ENCODE results near the gene TMCO4.

TMCO4 gene

GRCh38 chr1:19680644-19681043 is 119.1 kb downstream of the TMCO4 start:
- no peak for DNase-seq

DNA sequence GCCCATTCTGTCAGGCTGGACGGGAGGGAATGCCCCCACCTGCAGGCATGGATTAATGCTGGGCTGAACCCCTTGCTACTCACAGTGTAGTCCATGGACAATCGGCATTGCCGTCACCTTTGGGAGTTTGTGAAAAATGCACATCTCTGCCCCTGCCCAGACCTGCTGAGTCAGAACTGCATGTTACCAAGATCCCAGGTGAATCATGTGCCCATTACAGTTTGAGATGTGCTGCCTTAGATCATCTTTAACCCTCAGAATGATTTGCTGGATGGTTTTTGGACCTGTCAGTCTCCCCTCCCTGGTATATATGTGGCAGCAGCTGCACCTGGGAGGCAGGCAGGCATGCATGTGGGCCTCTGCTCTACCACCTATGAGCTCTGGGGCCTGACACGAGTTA is 120.0 kb downstream of the TMCO4 start:
- no peak for DNase-seq

GRCh38 chr1:19678931-19679453 is 120.7 kb downstream of the TMCO4 start:
- DNase-seq = no peak

DNA sequence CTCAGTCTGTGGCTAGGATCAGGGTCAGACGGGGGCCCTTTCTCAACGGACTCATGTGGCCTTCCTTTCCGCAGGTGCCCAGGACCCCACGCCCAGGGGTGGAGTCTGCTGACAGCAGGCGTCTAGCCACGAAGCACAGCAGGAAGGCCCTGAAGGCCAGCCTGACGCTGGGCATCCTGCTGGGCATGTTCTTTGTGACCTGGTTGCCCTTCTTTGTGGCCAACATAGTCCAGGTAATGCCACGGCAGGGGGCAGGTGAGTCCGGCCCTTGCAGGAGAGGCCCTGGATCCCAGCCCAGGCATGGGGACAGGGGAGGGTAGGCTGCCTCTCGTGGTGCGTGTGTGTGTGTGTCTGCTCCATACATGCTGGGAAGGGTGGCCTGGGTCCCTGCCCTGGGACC is 121.2 kb downstream of the TMCO4 start:
- no peak for DNase-seq

DNA sequence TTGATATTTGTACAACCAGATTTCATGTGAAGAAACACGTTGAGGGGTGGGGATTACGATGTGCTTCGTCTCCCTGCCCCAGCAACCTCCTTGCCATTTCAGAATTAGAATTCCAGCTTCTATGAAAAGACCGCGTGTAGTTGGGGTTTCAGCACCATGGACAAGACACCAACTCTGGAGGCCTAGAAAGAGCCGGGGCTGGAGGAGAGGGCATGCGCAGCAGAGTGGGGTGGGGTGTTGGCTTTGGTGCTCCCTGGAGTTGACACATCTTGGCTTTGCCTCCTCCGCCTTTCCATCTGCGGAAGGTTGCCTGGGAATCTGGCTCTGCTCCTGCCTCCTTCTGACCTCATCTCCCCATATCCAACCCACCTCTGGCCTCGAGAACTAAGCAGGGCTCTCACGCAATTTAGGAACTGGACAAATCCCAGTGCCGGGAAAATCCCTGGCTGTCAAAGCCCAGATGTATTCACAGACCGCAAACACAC is 123.2 kb downstream of the TMCO4 start:
- DNase-seq = peak in 1 of 2 donors; percentile 22

- DNase-seq = no peak
Observed at GRCh38 chr1:19675797-19676196, 123.9 kb downstream of the TMCO4 start.

DNA sequence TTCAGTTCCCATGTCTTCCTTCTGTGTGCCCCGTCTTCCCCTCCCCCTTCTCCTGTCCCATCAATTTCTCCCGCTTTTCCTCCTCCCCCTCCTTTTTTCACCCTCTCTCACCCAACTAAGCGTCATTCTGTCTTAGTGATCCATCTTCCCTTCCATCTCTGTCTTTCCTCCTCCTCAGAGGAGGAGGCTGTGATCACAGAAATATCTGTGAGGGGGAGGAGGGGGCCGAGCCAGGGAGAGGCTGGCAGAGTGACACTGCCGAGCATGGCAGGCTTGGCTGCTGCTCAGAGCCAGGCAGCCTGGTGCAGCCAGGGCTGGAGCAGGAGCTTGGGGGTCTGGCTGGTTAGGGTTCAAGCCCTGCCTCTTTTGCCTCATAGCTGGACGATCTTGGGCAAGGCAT is 127.5 kb downstream of the TMCO4 start:
- no peak for DNase-seq

DNA sequence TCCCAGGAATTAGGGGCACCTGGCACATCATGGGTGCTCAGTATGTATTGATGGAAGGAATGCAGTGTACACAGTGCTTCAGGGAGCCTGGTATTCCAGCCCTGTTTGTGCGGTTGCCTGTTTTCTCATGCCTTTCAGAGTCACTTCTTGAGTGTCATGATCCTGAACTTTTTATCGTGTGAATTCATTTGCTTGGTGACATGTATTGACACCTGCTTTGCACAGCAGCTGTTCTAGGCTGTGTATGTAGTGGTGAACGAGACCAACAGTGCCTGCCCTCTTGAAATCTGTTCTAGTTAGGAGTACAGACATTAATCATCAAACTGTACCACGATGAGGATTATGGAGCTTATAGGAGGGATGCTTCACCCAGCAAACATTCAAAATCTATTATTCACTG is 128.9 kb downstream of the TMCO4 start:
- DNase-seq = no peak

GRCh38 chr1:19668888-19669287 is 130.8 kb downstream of the TMCO4 start:
- no peak for DNase-seq

GRCh38 chr1:19665496-19666465 is 133.9 kb downstream of the TMCO4 start:
- no peak for DNase-seq

GRCh38 chr1:19665186-19665495 is 134.6 kb downstream of the TMCO4 start:
- DNase-seq = no peak

DNA sequence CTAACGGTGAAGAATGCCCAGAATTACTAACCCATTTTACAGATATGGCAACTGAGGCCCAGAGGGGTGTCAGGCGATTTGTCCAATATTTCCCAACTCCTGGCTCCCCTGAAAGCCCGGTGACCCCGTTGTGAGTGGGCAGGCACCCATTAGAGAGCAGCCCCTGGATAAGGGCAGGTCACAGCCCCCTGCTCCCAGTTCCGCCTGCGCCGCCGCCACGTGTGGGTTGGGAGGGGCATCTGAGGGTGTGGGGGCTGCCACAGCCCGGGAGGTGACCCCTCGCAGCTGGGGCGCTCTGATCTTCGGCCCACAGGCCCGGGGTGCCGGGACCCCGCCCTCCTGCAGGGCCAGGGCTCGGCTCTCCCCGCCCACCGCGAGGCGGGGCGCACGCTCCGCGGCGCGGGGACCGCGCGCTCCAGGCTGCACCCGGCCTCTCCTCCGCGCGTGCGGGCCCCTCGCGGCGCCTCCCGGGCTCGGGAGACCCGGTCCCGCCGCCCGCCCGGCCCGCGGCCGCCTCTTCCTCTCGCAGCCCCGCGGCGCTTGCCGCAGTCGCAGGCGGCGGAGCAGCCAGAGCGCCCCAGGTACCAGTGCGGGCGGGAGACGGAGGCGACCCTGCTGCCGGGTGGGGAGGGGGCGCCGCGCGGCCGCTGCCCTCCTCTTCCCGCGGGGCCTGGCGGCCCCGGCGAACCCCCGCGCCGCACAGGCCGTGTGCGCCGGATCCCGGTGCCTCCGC is 135.1 kb downstream of the TMCO4 start, which contains the start of gene HTR6:
HTR6 (plus strand) TSS at position 423 of the 733 bp plus-strand sequence. CDS start 879 bp downstream, outside the sequence.
- no peak for DNase-seq

DNA sequence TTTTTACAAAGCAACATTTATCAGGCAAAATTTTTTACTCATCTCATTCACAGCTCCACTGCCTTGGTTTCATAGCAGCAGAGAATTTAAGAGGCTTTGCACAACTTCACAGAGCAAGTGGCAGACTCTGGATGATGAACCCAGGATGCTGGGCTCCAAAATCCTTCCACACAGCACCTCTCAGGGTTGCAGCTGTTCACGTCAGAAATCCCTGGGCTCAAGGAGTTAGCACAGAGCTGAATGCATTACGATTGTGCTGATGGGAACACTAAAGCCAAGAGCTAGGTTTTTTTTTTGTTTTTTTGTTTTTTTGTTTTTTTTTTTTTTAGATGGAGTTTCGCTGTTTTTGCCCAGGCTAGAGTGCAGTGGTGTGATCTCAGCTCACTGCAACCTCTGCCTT is 137.4 kb downstream of the TMCO4 start:
- DNase-seq = no peak

DNA sequence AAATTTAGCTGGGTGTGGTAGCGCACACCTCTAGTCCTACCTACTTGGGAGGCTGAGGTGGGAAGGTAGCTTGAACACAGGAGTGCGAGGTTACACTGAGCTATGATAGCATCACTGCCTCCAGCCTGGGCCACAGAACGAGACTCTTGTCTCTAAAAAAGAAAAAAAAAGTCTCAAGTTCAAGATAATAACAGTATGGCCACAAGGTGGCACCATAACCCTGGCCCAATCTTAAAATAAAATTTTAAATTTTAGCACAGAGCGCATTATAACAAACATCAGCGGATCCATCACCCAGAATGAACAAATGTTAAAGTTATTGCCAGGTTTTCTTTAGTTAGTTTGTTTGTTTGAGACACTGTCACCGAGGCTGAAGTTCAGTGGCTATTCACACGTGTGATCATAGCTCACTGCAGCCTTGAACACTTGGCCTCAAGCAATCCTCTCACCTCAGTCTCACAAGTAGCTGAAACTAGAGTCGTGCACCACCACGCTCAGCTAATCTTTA is 137.9 kb downstream of the TMCO4 start:
- peak; percentile 24 to 68 for DNase-seq

DNA sequence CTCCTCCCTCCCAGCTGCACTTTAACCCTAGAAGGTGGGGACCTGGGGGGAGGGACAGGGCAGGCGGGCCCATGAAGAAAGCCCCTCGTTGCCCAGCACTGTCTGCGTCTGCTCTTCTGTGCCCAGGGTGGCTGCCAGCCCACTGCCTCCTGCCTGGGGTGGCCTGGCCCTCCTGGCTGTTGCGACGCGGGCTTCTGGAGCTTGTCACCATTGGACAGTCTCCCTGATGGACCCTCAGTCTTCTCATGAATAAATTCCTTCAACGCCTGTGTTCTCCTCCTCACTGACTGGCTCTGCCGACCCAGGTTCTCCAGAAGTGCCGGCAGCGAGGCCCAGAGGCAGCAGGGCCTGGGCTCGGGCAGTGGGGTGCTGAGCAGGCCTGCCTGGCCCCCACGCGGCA is 141.5 kb downstream of the TMCO4 start:
- DNase-seq = no peak

GRCh38 chr1:19657511-19657910 is 142.2 kb downstream of the TMCO4 start:
- no peak for DNase-seq

DNA sequence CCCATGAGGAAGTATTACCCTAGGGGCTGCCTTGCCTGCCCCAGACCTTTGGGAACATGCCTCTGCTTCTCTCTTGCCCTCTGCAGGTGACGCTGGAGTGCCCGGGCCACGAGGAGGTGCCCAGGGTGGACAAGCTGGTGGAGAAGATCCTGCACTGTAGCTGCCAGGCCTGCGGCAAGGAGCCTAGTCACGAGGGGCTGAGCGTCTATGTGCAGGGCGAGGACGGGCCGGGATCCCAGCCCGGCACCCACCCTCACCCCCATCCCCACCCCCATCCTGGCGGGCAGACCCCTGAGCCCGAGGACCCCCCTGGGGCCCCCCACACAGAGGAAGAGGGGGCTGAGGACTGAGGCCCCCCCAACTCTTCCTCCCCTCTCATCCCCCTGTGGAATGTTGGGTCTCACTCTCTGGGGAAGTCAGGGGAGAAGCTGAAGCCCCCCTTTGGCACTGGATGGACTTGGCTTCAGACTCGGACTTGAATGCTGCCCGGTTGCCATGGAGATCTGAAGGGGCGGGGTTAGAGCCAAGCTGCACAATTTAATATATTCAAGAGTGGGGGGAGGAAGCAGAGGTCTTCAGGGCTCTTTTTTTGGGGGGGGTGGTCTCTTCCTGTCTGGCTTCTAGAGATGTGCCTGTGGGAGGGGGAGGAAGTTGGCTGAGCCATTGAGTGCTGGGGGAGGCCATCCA is 142.8 kb downstream of the TMCO4 start:
- DNase-seq = no peak

DNA sequence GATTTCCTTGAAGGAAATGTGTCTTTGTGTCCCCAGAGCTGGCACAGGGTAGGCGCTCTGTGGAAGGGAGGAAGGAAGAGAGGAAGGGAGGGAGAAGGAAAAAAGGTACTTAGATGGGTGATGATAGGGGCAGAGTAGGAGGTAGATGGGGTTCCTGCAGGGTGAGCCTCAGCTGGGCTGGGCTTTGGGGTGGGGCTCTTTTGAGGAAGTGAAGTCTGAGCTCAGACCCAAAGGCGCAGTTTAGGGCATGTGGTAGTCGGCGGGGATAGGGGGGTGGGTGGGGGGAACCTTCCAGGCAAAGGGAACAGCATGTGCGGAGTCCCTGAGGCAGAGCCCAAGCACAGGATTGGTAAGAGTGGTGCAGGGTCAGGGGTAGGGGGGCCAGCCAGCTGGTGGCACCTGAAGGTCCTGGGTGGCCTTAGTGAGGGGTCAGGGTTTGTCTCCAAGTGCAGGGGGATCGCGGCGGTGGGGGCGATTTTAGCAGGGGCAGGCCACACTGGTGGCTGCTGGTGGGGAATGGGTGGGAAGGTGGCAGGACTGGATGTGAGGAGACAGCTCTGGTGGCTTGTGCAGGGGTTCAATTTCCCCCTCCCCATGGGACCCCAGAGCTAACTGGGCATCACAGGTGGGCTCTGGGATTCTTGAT is 143.5 kb downstream of the TMCO4 start:
- DNase-seq = no peak

DNA sequence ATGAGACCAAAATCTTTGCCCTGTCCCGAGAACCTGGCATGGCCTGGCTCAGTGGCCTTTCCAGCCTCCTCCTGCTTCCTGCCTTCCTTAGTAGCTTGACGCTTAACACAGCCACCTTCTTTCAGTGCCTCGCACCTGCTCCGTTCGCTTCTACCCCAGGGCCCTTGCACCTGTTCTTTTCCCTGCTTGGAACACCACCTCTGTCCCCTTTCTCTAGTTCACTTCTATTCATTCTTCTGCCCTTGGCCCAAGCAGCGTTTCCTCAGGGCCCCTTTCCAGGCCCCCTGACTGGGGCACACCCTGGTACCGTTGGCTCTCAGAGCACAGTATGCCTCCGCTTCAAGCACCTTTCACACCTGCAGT is 144.0 kb downstream of the TMCO4 start:
- DNase-seq = no peak

DNA sequence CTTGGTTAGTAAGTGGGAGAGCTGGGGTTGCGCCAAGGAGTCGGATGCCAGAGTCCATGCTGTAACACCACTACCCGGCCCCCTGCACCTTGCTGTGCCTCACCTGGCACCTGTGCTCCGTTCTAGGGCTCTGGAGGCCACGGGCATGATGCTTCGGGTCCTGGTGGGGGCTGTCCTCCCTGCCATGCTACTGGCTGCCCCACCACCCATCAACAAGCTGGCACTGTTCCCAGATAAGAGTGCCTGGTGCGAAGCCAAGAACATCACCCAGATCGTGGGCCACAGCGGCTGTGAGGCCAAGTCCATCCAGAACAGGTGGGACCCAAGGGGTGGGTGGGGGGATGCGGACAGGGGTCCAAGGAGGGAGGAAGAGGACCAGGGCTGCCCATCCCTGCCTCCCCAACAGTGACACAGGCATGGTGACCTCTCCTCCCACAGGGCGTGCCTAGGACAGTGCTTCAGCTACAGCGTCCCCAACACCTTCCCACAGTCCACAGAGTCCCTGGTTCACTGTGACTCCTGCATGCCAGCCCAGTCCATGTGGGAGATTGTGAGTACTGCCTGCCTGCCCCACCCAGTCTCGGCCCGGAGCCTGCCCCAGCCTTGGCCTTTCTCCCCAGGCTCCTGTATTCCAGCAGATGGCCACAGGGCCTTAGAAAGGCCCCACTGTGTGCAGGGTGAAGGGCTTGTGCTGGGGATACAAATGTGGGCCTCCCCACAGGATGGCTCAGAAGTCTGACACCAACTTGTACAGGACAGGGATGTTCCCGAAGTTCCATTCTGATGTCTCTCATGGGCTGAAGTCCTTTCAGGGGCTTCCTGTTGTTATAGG is 144.6 kb downstream of the TMCO4 start:
- DNase-seq = no peak

DNA sequence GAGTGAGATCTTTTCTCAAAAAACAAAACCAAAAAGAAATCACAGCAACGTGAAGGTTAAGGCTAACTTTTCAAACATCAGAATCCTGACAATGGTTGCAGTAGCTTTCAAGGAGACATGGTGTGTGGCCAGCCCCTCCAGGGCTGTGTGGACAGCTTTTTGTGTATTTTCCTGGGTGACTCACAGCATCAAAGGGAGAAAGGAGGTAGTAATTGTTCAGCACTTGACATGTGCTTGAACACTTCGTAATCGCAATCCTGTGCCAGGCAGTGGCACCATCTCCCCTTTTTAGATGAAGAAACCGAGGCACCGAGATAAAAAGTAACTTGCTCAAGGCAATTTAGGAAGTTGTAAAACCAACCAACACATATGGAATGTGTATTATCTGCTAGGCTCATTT is 145.3 kb downstream of the TMCO4 start:
- no peak for DNase-seq

Measured in CD4-positive, alpha-beta T cell treated with Interleukin-4 for 1 hour (primary cell).